GM11168 (cell line): ENCODE results near the gene PTCRA.
"Not testable (repeated sequence)": the region's sequence is repeated elsewhere in the genome, so short reads cannot be mapped to it uniquely, and the experiment has no call there.

Experiments
- in situ Hi-C: fragments of 300-500 bp; cut with MboI; formaldehyde crosslinking; loops from one replicate; pipeline ENCODE4 v1.12.0; 2022; ENCODE audit warnings: low sequenced_read_pairs; ENCODE audit not compliant: unreplicated experiment

Gene PTCRA, protein sequence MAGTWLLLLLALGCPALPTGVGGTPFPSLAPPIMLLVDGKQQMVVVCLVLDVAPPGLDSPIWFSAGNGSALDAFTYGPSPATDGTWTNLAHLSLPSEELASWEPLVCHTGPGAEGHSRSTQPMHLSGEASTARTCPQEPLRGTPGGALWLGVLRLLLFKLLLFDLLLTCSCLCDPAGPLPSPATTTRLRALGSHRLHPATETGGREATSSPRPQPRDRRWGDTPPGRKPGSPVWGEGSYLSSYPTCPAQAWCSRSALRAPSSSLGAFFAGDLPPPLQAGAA

DNA sequence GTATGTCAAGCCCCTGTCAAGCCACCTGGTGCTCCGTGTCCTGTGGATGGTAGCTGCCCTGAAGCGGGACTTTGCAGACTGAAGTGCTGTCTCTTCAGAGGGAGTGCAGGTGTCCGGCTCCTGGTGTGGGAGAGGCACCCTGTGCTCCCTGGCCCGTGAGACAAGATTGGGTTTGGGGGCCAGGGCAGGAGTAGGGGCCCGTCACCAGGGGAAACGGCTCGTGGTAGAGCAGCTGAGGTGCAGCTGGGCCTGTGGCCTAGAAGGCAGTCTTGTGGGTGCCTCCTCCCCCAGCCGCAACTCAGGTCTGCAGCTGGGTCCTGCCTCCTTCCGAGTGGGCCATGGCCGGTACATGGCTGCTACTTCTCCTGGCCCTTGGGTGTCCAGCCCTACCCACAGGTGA lies at the start of gene PTCRA:
TSS of gene PTCRA (plus strand) at position 322 of the 400 bp plus-strand sequence. CDS start at position 339, 17 bp downstream.
- in situ Hi-C loops = no loop called here

DNA sequence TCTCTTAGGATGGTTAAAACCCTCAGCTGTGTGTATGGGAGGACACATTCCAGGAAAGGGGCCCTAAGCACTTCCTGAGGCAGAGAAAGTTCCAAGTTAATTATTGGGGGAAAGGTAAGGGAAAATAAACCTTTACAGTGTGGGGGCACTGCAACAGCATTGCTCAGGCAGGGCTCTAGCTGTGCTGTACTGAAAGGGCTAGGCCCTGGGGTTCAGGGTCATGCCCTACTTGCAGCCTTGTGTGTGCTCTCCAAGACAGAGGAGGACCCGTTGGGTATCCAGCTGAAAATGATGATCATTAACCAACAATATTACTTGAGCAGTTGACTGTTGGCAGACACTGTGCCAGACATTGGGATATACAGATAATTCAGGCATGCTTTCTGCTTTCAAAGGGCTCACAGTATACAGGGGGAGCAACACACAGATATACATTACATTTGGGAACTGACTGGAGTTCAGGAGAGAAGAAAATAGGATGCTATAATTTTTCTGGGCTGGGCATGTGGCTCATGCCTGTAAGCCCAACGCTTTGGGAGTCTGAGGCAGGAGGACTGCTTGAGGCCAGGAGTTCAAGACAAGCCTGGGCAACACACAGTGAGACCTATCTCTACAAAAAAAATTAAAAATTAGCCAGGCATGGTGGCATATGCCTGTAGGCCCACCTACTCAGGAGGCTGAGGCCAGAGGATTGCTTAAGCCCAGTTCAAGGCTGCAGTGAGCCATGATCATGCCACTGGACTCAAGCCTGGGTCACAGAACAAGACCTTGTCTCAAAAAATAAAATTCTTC lies 45.5 kb upstream of the PTCRA start:
- in situ Hi-C loops = loop anchor here (10.0 kb wide), 1 partner anchor 206 kb away; no protein-coding TSS in a partner anchor

- in situ Hi-C loops = loop anchor here (10.0 kb wide), 1 partner anchor 207 kb away; no protein-coding TSS in a partner anchor
These were observed 44.1 kb upstream of the PTCRA start for GRCh38 chr6:42871711-42872110.

- in situ Hi-C loops = loop anchor here (10.0 kb wide), 1 partner anchor 209 kb away; no protein-coding TSS in a partner anchor
These were observed 42.5 kb upstream of the PTCRA start for GRCh38 chr6:42873313-42873712.

DNA sequence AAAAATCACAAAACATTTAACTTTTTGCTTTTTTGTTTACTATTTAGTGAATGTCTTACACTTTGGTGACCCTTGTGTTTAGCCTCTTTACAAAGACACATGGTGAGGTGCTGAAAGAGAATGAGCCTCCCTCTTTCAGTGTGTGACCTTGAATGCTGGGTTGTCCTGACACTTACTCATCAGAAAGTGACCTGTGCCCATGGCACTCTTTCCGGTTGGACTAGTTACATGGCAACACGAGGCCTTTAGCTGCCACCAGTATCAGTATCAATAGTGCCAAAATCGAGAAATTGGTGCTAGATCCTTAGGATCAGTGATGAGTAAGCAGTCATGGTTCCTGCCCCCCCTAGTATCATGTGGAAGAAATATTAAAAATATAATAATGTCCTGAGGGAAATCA lies 38.2 kb upstream of the PTCRA start:
- in situ Hi-C loops = loop anchor here (10.0 kb wide), 1 partner anchor 213 kb away; no protein-coding TSS in a partner anchor

DNA sequence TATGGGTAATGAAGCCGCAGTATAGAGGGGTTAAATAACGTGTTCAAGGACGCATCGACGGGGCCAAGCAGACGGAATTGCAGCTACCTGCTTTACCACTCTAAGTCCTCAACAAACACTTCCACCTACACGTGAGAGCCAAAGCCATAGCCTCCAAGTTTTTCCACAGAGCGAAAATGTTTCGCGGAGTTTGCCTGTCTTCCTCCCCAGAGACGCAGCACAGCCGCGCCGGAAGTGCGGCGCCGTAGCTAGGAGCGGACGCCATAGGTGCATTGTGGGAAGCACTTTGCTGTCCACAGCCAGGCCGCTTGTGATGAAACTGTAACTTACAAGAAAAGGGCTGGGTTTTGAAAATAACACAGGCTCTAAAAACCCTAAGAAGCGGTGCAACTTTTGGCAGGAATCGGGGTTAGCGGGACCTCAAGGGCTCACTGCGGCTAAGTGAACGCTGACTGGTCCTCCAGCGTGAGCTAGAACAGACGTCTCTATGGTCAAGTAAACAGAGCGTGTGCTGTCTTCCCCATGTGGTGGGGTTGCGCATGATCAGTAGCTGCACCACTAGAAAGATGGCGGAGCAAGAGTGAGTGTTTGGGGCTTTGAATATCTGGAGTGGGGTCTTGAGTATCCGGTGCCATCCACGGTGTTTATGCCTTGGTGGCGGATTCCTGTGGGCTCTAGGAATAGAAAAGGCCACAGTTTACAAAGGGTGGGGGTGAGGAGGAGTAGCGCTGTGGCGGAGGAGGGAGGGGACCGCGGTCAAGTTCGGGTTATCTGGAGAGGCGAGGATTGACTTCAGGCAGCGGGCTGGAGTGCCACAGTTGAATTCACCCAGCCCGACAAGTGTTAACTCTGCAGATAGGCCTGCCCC lies 36.2 kb upstream of the PTCRA start, which contains the start of gene RPL7L1:
TSS of gene RPL7L1 (plus strand) at position 245 of the 868 bp plus-strand sequence. CDS start at position 540, 295 bp downstream.
- in situ Hi-C loops = loop anchor here (10.0 kb wide), 1 partner anchor 215 kb away; no protein-coding TSS in a partner anchor

- in situ Hi-C loops = not testable (repeated sequence)
These were observed 35.5 kb upstream of the PTCRA start for GRCh38 chr6:42880240-42880817.

GRCh38 chr6:42880871-42881270 lies 35.0 kb upstream of the PTCRA start:
- in situ Hi-C loops = not testable (repeated sequence)

- in situ Hi-C loops = no loop called here
These were observed 30.2 kb upstream of the PTCRA start for GRCh38 chr6:42885702-42886101.

GRCh38 chr6:42888201-42888600 lies 27.7 kb upstream of the PTCRA start:
- in situ Hi-C loops = not testable (repeated sequence)

DNA sequence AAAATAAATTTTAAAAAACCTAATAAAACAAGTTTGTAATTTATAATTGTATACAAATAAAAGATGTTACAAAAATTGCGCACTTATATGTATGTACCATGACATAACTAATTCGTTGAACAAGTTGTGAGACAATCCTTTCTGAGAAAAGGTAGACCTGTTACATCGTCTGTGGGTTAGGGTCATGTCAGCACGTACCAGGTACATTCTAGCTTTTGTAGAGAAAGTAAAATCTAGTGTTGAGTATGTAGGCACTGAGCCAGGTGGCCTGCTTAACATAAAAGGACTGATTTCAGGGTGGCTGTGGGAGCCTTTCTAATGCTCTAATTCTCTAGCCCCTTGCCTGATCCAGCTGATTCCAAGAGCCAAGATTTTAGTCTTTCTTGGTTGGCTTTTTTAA lies 26.0 kb upstream of the PTCRA start:
- in situ Hi-C loops = no loop called here

DNA sequence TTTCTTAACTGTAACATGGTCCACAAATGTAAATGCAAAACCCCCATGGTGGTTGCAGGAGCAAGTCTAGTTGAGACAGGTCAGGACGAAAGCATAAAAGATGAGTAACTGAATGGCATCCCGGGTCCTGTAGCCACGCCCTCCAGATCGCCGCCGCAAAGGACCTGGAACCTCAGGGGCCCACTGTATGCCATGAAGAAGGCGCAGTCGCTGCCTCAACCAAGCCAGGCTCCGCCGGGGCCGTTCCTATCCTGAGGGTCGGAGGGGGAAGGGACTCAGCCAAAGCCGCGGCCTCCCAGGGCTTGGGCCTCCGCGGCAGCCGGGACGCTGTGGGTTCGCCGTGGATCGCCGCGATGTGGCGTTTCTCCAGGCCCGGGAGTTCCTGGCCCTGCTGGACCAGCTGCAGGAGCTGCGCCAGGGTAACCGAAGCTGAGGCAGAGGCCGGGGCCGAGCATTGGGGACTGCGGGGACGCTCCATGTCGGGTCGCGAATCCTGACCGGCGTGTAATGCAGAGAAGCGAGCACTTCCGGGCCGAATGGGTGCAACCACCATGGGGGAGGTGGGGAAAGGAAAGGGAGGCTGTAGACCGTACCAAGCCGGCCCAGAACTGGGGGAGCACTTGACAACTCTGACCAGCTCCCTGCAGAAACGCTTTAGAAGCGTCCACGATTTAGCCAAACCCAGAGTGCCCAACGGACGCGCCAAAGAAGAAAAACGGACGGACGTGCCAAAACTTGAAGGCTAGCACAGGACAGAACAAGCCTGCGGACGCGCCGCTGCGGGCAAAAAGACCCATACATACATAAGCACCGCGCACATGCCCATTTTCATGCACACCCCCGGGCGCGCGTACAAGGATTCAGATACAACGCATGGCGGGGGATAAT lies 25.3 kb upstream of the PTCRA start:
- in situ Hi-C loops = no loop called here

- in situ Hi-C loops = no loop called here
These were observed 24.6 kb upstream of the PTCRA start for GRCh38 chr6:42891199-42891722.

DNA sequence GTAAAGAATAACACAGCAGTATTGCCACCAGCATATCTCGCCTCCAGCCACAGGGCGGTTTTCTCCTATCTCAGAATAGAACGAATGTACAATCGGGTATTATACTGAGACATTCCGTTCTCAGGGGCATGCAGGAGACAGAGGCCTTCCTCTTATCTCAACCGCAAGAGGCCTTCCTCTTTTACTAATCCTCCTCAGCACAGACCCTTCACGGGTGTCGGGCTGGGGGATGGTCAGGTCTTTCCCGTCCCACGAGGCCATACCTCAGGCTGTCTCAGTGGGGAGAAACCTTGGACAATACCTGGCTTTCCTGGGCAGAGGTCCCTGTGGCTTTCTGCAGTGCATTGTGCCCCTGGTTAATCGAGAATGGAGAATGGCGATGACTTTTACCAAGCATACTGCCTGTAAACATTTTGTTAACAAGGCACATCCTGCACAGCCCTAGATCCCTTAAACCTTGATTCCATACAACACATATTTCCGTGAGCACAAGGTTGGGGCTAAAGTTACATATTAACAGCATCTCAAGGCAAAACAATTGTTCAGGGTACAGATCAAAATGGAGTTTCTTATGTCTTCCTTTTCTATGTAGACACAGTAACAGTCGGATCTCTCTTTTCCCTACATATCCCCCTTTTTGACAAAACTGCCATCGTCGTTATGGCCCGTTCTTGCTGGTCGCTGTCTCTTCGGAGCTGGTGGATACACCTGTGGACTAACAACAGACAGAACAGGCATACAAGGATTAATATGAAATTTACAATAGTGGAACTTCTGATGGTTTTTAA lies 21.6 kb upstream of the PTCRA start:
- in situ Hi-C loops = not testable (repeated sequence)

- in situ Hi-C loops = no loop called here
These were observed 19.6 kb upstream of the PTCRA start for GRCh38 chr6:42896178-42896719.

DNA sequence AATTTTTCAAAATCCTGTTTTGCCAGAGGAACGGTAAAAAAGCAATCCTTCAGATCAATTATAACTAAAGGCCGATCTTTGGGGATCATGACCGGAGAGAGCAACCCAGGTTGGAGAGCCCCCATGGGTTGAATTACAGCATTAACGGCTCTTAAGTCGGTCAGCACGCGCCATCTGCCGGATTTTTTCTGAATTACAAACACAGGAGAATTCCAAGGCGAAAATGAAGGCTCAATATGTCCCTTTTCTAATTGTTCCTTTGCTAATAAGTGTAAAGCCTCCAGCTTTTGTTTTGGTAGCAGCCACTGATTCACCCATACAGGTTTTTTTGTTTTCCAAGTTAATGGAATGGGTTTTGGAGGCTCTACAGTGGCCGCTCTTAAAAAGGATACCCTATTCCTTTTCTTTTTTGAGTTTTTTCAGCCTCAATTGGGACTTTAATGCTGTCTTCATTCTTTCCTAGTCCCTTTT lies 16.9 kb upstream of the PTCRA start:
- in situ Hi-C loops = no loop called here

DNA sequence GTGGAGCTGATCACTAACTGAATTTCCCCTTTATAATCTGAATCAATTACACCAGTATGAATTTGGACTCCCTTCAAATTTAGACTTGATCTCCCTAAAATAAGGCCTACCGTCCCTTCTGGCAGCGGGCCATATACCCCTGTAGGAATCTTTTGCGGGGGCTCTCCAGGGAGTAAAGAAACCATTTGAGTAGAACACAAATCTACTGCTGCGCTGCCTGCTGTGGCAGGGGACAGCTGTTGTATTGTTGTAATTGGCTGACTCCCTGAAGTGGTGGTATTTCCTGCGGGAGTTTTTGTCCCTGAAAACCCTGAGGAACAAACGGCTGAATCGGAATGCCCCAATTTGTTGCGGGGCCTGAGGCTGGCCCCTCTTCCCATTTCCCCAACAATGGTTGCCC lies 16.0 kb upstream of the PTCRA start:
- in situ Hi-C loops = no loop called here
